Measurements from ENCODE around the gene THSD7B.
A peak's percentile ranks its signal among the peaks of the same experiment; 100 is the strongest.

The THSD7B gene

GRCh38 chr2:137180012-137180411 lies 414.7 kb downstream of the THSD7B start:
- no peak overlapping the region for H3K4me3 ChIP-seq (ENCODE audit: low read depth, low read length)
- no peak for DNase-seq (ENCODE audit: low read depth)

- no peak overlapping the region for H3K4me3 ChIP-seq (ENCODE audit: low read depth, low read length)
- no peak for DNase-seq (ENCODE audit: low read depth)
These were observed 416.0 kb downstream of the THSD7B start for GRCh38 chr2:137181370-137181769.

GRCh38 chr2:137182071-137182470 lies 416.7 kb downstream of the THSD7B start:
- no peak for DNase-seq (ENCODE audit: low read depth)
- no peak overlapping the region for H3K4me3 ChIP-seq (ENCODE audit: low read depth, low read length)

- H3K4me3 ChIP-seq (ENCODE audit: low read depth, low read length) = no peak overlapping the region
- DNase-seq (ENCODE audit: low read depth) = no peak
These were observed 418.0 kb downstream of the THSD7B start for GRCh38 chr2:137183206-137183898.

GRCh38 chr2:137185378-137186078 lies 420.2 kb downstream of the THSD7B start:
- H3K4me3 ChIP-seq (ENCODE audit: low read depth, low read length) = no peak overlapping the region
- DNase-seq (ENCODE audit: low read depth) = no peak

- DNase-seq (ENCODE audit: low read depth) = no peak
These were observed 421.9 kb downstream of the THSD7B start for GRCh38 chr2:137187216-137187615.

GRCh38 chr2:137190411-137191195 lies 425.3 kb downstream of the THSD7B start:
- DNase-seq (ENCODE audit: low read depth) = no peak
- no peak overlapping the region for H3K4me3 ChIP-seq (ENCODE audit: low read depth, low read length)

More at GRCh38 chr2:137187216-137187615, 421.9 kb downstream of the THSD7B start:
- H3K4me3 ChIP-seq (ENCODE audit: low read depth, low read length) = no peak overlapping the region

- peak; percentile 69 for DNase-seq (ENCODE audit: low read depth)
- no peak overlapping the region for H3K4me3 ChIP-seq (ENCODE audit: low read depth, low read length)
These were observed 427.3 kb downstream of the THSD7B start for GRCh38 chr2:137192366-137193310.

GRCh38 chr2:137193401-137193800 lies 428.1 kb downstream of the THSD7B start:
- no peak for DNase-seq (ENCODE audit: low read depth)
- H3K4me3 ChIP-seq (ENCODE audit: low read depth, low read length) = no peak overlapping the region

GRCh38 chr2:137194111-137194510 lies 428.8 kb downstream of the THSD7B start:
- no peak for DNase-seq (ENCODE audit: low read depth)
- H3K4me3 ChIP-seq (ENCODE audit: low read depth, low read length) = no peak overlapping the region

GRCh38 chr2:137199751-137200150 lies 434.4 kb downstream of the THSD7B start:
- DNase-seq (ENCODE audit: low read depth) = no peak
- no peak overlapping the region for H3K4me3 ChIP-seq (ENCODE audit: low read depth, low read length)

- H3K4me3 ChIP-seq (ENCODE audit: low read depth, low read length) = no peak overlapping the region
- DNase-seq (ENCODE audit: low read depth) = no peak
These were observed 437.0 kb downstream of the THSD7B start for GRCh38 chr2:137202318-137202717.

- no peak for DNase-seq (ENCODE audit: low read depth)
- no peak overlapping the region for H3K4me3 ChIP-seq (ENCODE audit: low read depth, low read length)
These were observed 440.0 kb downstream of the THSD7B start for GRCh38 chr2:137205324-137205723.

- H3K4me3 ChIP-seq (ENCODE audit: low read depth, low read length) = no peak overlapping the region
- no peak for DNase-seq (ENCODE audit: low read depth)
These were observed 440.7 kb downstream of the THSD7B start for GRCh38 chr2:137206069-137206468.

GRCh38 chr2:137207030-137207429 lies 441.7 kb downstream of the THSD7B start:
- no peak for DNase-seq (ENCODE audit: low read depth)
- no peak overlapping the region for H3K4me3 ChIP-seq (ENCODE audit: low read depth, low read length)

- peak; percentile 33 for DNase-seq (ENCODE audit: low read depth)
- H3K4me3 ChIP-seq (ENCODE audit: low read depth, low read length) = no peak overlapping the region
These were observed 443.1 kb downstream of the THSD7B start for GRCh38 chr2:137208431-137208891.

- H3K4me3 ChIP-seq (ENCODE audit: low read depth, low read length) = no peak overlapping the region
- no peak for DNase-seq (ENCODE audit: low read depth)
These were observed 444.7 kb downstream of the THSD7B start for GRCh38 chr2:137210039-137210438.

GRCh38 chr2:137211761-137212160 lies 446.4 kb downstream of the THSD7B start:
- H3K4me3 ChIP-seq (ENCODE audit: low read depth, low read length) = no peak overlapping the region
- no peak for DNase-seq (ENCODE audit: low read depth)

- no peak overlapping the region for H3K4me3 ChIP-seq (ENCODE audit: low read depth, low read length)
- peak; percentile 85 for DNase-seq (ENCODE audit: low read depth)
These were observed 455.2 kb downstream of the THSD7B start for GRCh38 chr2:137220438-137220993.
